ENCODE results near the gene NODAL.
A peak's percentile ranks its signal among the peaks of the same experiment; 100 is the strongest.
"Not testable (repeated sequence)": the region's sequence is repeated elsewhere in the genome, so short reads cannot be mapped to it uniquely, and the experiment has no call there.

Gene NODAL

GRCh38 chr10:70441161-70441894, at the start of gene NODAL:
TSS of gene NODAL (minus strand) at chr10:70441681. CDS start at chr10:70441667, 14 bp downstream.
- DNase-seq (ENCODE audit: low spot score) = no peak

- DNase-seq (ENCODE audit: low spot score) = no peak
Measured at GRCh38 chr10:70490142-70490541, 48.7 kb upstream of the NODAL start.

GRCh38 chr10:70487824-70488223, 46.3 kb upstream of the NODAL start:
- DNase-seq (ENCODE audit: low spot score) = no peak

- not testable (repeated sequence) for DNase-seq (ENCODE audit: low spot score)
Measured at GRCh38 chr10:70483872-70484271, 42.4 kb upstream of the NODAL start.

- no peak for DNase-seq (ENCODE audit: low spot score)
Measured at GRCh38 chr10:70482982-70483760, 41.7 kb upstream of the NODAL start.

GRCh38 chr10:70481831-70482530, 40.5 kb upstream of the NODAL start:
- no peak for DNase-seq (ENCODE audit: low spot score)

GRCh38 chr10:70481105-70481504, 39.6 kb upstream of the NODAL start:
- DNase-seq (ENCODE audit: low spot score) = no peak

GRCh38 chr10:70480239-70480861, 38.9 kb upstream of the NODAL start:
- DNase-seq (ENCODE audit: low spot score) = no peak

- no peak for DNase-seq (ENCODE audit: low spot score)
Measured at GRCh38 chr10:70479626-70480238, 38.3 kb upstream of the NODAL start.

- DNase-seq (ENCODE audit: low spot score) = no peak
Measured at GRCh38 chr10:70479165-70479581, 37.7 kb upstream of the NODAL start.

- DNase-seq (ENCODE audit: low spot score) = no peak
Measured at GRCh38 chr10:70478191-70479164, 37.0 kb upstream of the NODAL start, which contains the start of gene PALD1. TSS of gene PALD1 (plus strand) at chr10:70478767. CDS start at chr10:70525952, 47,185 bp downstream.

- peak; percentile 76 for DNase-seq (ENCODE audit: low spot score)
Measured at GRCh38 chr10:70477661-70478162, 36.2 kb upstream of the NODAL start.

GRCh38 chr10:70476249-70477035, 35.0 kb upstream of the NODAL start:
- DNase-seq (ENCODE audit: low spot score) = no peak

- no peak for DNase-seq (ENCODE audit: low spot score)
Measured at GRCh38 chr10:70475661-70476060, 34.2 kb upstream of the NODAL start.

- DNase-seq (ENCODE audit: low spot score) = no peak
Measured at GRCh38 chr10:70474780-70475179, 33.3 kb upstream of the NODAL start.

GRCh38 chr10:70472799-70473454, 31.4 kb upstream of the NODAL start:
- no peak for DNase-seq (ENCODE audit: low spot score)

- no peak for DNase-seq (ENCODE audit: low spot score)
Measured at GRCh38 chr10:70466951-70467350, 25.5 kb upstream of the NODAL start.

GRCh38 chr10:70465832-70466231, 24.4 kb upstream of the NODAL start:
- DNase-seq (ENCODE audit: low spot score) = no peak

- DNase-seq (ENCODE audit: low spot score) = no peak
Measured at GRCh38 chr10:70465278-70465677, 23.8 kb upstream of the NODAL start.

Data from CD4-positive, alpha-beta T cell treated with Interleukin-15 for 4 hours (primary cell).